Measurements from ENCODE around the gene BRAF.

BRAF gene

DNA sequence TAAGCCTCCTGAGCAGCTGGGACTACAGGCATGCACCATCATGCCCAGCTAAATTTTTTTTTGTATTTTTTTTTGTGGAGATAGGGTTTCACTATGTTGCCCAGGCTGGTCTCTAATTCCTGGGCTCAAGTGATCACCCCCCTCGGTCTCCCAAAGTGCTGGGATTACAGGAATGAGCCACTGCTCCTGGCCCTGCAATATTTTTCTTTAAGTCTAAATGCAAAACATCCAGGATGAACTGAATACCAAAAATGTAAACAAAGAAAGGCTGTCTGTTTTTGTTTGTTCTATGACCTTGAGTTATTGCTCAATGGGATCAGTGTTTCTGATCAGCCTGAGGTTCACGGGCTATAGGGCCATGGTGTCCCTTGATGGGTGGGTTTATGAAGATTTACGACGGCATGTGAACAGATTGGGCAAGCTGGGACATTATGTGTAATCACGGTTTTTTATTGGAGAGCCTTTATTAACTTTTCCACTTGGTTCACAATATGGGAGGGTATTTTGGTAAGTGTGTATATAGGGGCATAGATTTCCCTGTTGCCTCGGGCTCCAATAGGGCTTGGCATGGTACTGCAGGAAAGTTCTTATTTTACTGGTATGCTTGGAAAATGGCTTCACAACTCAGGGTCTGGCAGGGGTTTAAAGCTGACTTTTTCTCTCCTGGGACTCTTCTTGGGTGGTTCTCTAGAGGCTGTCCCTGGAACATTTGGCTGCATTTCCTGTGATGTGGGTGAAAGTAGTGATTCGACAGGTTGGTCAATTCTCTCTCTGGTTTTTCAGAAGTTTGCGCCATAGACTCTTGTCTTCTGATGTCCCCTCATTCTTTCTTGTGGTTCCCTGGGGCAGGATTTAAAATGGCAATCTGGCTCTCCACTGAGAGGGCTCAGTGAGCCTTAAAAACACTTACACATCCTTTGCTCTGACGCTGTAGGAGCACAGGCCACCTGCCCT is 48.4 kb upstream of the BRAF start (continued):
- TF ChIP-seq ZNF621 (tag by site-specific recombination; IDR thresholded peaks at IDR 0.05) (no peak), ZNF654 (tag by site-specific recombination; IDR thresholded peaks at IDR 0.05; ENCODE audit: low read depth) (no peak), BCL11A (tag by site-specific recombination; IDR thresholded peaks at IDR 0.05; ENCODE audit: low read depth) (no peak), ZNF747 (tag by site-specific recombination; IDR thresholded peaks at IDR 0.05) (no peak), GLI2 (tag by site-specific recombination; IDR thresholded peaks at IDR 0.05; ENCODE audit: borderline replicate concordance, low read depth) (no peak), ZNF692 (tag by site-specific recombination; IDR thresholded peaks at IDR 0.05) (no peak), ZNF366 (tag by site-specific recombination; conservative IDR thresholded peaks at IDR 0.05) (no peak), ZNF292 (tag by site-specific recombination; IDR thresholded peaks at IDR 0.05; ENCODE audit: borderline replicate concordance, low read depth) (no peak), ZNF394 (tag by site-specific recombination; IDR thresholded peaks at IDR 0.05; ENCODE audit: borderline replicate concordance) (no peak), ZBTB7A (tag by site-specific recombination; IDR thresholded peaks at IDR 0.05; ENCODE audit: low read depth) (no peak), ZNF549 (tag by site-specific recombination; IDR thresholded peaks at IDR 0.05) (no peak), ZNF132 (tag by site-specific recombination; IDR thresholded peaks at IDR 0.05; ENCODE audit: borderline replicate concordance) (no peak), ZNF302 (tag by site-specific recombination; IDR thresholded peaks at IDR 0.05; ENCODE audit: low read depth) (no peak), ZNF701 (tag by site-specific recombination; IDR thresholded peaks at IDR 0.05) (no peak), FEZF1 (tag by site-specific recombination; IDR thresholded peaks at IDR 0.05) (peak; percentile 54), ZNF266 (tag by site-specific recombination; IDR thresholded peaks at IDR 0.05; ENCODE audit: low read depth) (no peak), PRDM6 (tag by site-specific recombination; IDR thresholded peaks at IDR 0.05) (peak; percentile 71), ZNF48 (tag by site-specific recombination; IDR thresholded peaks at IDR 0.05) (no peak), ZNF544 (tag by site-specific recombination; IDR thresholded peaks at IDR 0.05) (no peak), SP2 (tag by site-specific recombination; IDR thresholded peaks at IDR 0.05) (0 out of 2 replicates have a peak, but pooled peaks have one; percentile 8), ZNF596 (tag by site-specific recombination; IDR thresholded peaks at IDR 0.05) (no peak), ZBTB1 (tag by site-specific recombination; IDR thresholded peaks at IDR 0.05) (no peak), ZNF350 (tag by site-specific recombination; IDR thresholded peaks at IDR 0.05) (no peak)
- TF ChIP-seq, protein P1, sequence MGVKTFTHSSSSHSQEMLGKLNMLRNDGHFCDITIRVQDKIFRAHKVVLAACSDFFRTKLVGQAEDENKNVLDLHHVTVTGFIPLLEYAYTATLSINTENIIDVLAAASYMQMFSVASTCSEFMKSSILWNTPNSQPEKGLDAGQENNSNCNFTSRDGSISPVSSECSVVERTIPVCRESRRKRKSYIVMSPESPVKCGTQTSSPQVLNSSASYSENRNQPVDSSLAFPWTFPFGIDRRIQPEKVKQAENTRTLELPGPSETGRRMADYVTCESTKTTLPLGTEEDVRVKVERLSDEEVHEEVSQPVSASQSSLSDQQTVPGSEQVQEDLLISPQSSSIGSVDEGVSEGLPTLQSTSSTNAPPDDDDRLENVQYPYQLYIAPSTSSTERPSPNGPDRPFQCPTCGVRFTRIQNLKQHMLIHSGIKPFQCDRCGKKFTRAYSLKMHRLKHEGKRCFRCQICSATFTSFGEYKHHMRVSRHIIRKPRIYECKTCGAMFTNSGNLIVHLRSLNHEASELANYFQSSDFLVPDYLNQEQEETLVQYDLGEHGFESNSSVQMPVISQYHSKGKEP (tag by site-specific recombination; IDR thresholded peaks at IDR 0.05) = no peak
- TF ChIP-seq, protein P2, sequence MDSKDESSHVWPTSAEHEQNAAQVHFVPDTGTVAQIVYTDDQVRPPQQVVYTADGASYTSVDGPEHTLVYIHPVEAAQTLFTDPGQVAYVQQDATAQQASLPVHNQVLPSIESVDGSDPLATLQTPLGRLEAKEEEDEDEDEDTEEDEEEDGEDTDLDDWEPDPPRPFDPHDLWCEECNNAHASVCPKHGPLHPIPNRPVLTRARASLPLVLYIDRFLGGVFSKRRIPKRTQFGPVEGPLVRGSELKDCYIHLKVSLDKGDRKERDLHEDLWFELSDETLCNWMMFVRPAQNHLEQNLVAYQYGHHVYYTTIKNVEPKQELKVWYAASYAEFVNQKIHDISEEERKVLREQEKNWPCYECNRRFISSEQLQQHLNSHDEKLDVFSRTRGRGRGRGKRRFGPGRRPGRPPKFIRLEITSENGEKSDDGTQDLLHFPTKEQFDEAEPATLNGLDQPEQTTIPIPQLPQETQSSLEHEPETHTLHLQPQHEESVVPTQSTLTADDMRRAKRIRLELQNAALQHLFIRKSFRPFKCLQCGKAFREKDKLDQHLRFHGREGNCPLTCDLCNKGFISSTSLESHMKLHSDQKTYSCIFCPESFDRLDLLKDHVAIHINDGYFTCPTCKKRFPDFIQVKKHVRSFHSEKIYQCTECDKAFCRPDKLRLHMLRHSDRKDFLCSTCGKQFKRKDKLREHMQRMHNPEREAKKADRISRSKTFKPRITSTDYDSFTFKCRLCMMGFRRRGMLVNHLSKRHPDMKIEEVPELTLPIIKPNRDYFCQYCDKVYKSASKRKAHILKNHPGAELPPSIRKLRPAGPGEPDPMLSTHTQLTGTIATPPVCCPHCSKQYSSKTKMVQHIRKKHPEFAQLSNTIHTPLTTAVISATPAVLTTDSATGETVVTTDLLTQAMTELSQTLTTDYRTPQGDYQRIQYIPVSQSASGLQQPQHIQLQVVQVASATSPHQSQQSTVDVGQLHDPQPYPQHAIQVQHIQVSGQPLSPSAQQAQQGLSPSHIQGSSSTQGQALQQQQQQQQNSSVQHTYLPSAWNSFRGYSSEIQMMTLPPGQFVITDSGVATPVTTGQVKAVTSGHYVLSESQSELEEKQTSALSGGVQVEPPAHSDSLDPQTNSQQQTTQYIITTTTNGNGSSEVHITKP (tag by site-specific recombination; IDR thresholded peaks at IDR 0.05) = peak; percentile 62; the same call in 1 of the 2 replicates
- TF ChIP-seq, protein P3, sequence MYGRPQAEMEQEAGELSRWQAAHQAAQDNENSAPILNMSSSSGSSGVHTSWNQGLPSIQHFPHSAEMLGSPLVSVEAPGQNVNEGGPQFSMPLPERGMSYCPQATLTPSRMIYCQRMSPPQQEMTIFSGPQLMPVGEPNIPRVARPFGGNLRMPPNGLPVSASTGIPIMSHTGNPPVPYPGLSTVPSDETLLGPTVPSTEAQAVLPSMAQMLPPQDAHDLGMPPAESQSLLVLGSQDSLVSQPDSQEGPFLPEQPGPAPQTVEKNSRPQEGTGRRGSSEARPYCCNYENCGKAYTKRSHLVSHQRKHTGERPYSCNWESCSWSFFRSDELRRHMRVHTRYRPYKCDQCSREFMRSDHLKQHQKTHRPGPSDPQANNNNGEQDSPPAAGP (tag by site-specific recombination; IDR thresholded peaks at IDR 0.05) = no peak

All from HEK293 (cell line).